Muscle of leg (tissue), 11 donors: Measurements from ENCODE around the gene TRAF6. TPM values are rescaled to one million over a fixed set of nuclear protein-coding genes. Genes with fewer than 3 reads are reported as not detected.

Experiments used
- DNase-seq: peaks from one replicate; pipeline ENCODE4 v3.0.0; 2013
- H3K27ac ChIP-seq: one replicate; pipeline ENCODE4 v1.5.1; 2013; ENCODE audit warnings: mild to moderate bottlenecking, low read length, control low read depth
- H3K27me3 ChIP-seq: one replicate; pipeline ENCODE4 v1.6.1; 2013; ENCODE audit warnings: low read length; ENCODE audit not compliant: control insufficient read depth, insufficient read depth
- H3K36me3 ChIP-seq: one replicate; pipeline ENCODE4 v1.6.1; 2013; ENCODE audit warnings: low read length; ENCODE audit not compliant: control insufficient read depth, insufficient read depth
- H3K4me1 ChIP-seq: one replicate; pipeline ENCODE4 v1.6.1; 2013; ENCODE audit warnings: low read length; ENCODE audit not compliant: control insufficient read depth, insufficient read depth
- H3K4me3 ChIP-seq: one replicate; pipeline ENCODE4 v1.5.1; 2013; ENCODE audit warnings: low read length, control low read depth
- H3K9me3 ChIP-seq: replicated peaks from 2 replicates; pipeline ENCODE4 v1.6.1; 2013; ENCODE audit warnings: low read depth, low read length; ENCODE audit not compliant: control insufficient read depth
- WGBS: methylation state at CpG from one replicate; pipeline ENCODE4 v1.1.5; 2013; ENCODE audit warnings: missing lambda C conversion rate; ENCODE audit not compliant: insufficient coverage; 5-methylcytosine and 5-hydroxymethylcytosine counted together
- polyA plus RNA-seq, 8 donors: library from polyadenylated mRNA; unstranded; fragments of 120-200 nt; gene quantifications; one replicate each; pipeline versions ENCODE4 v1.2.1 to v1.2.3, GENCODE V29; 2013; ENCODE audit warnings: inconsistent platforms in 1 of 8, low replicate concordance in 1 of 8; ENCODE audit not compliant: insufficient read length in 8 of 8, insufficient read depth in 1 of 8
- total RNA-seq: library from RNA; stranded (reverse); fragments of 120-200 nt; gene quantifications from one replicate; pipeline ENCODE4 v1.2.4, GENCODE V29; 2013

TRAF6 gene
- total and polyA plus RNA-seq, 9 donors, result 13.4 to 19.8 (median 16.6) TPM

GRCh38 chr11:36480833-36481232 lies 29.2 kb downstream of the TRAF6 start:
- DNase-seq, result no peak
- H3K36me3 ChIP-seq, result peaks cover 16% of the 10 kb centered on the region
- H3K27me3 ChIP-seq, result no peaks in the 10 kb centered on the region
- no peak overlapping the region for H3K27ac ChIP-seq
- H3K4me3 ChIP-seq, result no peak overlapping the region
- H3K9me3 ChIP-seq, result no peaks in the 10 kb centered on the region
- peaks cover 3% of the 10 kb centered on the region for H3K4me1 ChIP-seq

GRCh38 chr11:36478700-36479329 lies 31.3 kb downstream of the TRAF6 start:
- H3K27me3 ChIP-seq, result no peaks in the 10 kb centered on the region
- peak; percentile 84 for DNase-seq
- no peaks in the 10 kb centered on the region for H3K9me3 ChIP-seq
- WGBS, result no CpG with 5 or more reads among the region's 2 CpGs
- no peak overlapping the region for H3K4me3 ChIP-seq
- H3K4me1 ChIP-seq, result peaks cover 3% of the 10 kb centered on the region
- no peak overlapping the region for H3K27ac ChIP-seq
- H3K36me3 ChIP-seq, result peaks cover 6% of the 10 kb centered on the region

DNA sequence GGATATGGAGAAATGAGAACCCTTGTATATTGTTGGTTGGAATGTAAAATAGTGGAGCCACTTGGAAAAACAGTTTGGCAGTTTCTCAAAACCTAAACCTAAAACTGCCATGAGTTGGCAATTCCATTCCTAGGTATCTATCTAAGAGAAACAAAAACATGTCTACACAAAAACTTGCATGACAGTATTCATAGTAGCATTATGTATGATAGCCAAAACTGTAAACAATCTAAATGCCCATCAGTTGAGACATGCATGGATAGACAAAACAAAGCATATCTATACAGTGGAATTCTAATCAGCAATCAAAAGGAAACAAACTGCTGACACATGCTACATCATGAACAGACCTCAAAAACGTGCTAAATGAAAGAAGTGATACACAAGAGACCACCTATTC lies 34.9 kb downstream of the TRAF6 start:
- Histone ChIP-seq H3K36me3 (no peaks in the 10 kb centered on the region), H3K4me3 (no peak overlapping the region), H3K27me3 (no peaks in the 10 kb centered on the region), H3K27ac (no peak overlapping the region), H3K4me1 (peaks cover 8% of the 10 kb centered on the region), H3K9me3 (no peaks in the 10 kb centered on the region)
- no peak for DNase-seq
- no CpG with 5 or more reads among the region's 1 CpG for WGBS

DNA sequence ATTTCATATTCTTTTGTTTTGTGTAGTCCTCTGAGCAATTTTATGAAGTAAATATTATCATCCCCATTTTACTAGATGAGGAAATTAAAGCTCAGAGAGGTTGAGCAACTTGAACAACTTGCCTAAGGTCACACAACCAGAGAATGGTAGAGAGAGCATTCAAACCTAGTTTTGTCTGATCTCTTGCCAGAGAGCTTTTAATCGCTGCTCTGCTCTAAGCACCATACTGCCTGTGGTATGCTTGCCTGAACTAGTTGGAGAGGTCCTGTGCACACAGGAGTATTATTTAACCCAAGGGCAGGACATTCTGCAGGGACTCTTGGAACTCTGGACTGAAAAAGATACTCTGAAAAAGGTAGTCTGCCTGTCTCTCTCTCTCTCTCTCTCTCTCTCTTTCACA lies 38.5 kb downstream of the TRAF6 start:
- no peak overlapping the region for H3K27ac ChIP-seq
- WGBS, result 86% methylated on average over 1 of the region's 1 CpG
- peaks cover 9% of the 10 kb centered on the region for H3K4me1 ChIP-seq
- no peak for DNase-seq
- H3K27me3 ChIP-seq, result no peaks in the 10 kb centered on the region
- no peaks in the 10 kb centered on the region for H3K9me3 ChIP-seq
- H3K36me3 ChIP-seq, result no peaks in the 10 kb centered on the region
- H3K4me3 ChIP-seq, result no peak overlapping the region

DNA sequence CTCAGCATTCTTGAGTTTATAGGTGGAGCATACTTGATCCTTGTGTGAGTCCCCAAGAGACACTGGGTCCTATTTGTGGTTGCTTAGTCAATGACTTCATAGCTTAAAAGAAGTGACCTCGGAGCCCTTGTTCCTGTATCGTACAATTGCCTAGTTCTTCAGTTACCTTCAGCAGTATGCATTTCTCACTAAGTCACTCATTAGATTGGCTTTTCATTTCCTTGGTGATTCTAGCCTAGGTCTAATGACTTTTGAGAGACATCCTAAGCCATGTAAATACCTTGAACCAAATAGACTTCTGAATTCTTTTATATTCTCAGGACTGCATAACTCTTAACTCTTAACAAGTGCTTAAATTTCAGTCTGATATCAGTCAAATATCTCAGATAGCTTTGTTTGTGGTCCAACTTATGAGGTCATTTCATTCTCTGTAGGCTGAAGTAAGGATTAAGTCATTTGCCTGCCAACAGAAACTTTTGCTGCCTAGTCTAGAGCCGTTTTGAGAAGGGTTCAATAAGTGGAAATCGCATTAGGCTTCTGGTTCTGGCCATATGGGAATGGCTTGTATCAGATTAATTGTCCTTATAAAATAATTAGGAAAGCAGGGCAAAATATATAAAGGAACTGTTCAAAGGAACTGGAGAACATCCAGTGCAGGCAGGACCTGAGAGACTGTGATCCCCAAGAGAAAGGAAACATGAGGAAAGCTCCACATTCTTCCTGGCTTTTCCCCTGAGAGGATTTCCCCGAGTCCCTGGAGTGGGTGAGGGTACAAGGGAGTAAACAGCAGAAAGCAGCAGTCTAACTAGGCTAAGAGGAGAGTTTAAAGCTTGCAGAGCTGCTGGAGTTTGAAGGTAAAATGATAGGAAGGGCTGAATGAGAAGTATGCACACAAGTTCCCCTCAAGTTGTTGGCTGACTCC lies 39.9 kb downstream of the TRAF6 start:
- no peak for DNase-seq
- peaks cover 6% of the 10 kb centered on the region for H3K36me3 ChIP-seq
- H3K27me3 ChIP-seq, result no peaks in the 10 kb centered on the region
- no peaks in the 10 kb centered on the region for H3K9me3 ChIP-seq
- no peak overlapping the region for H3K27ac ChIP-seq
- no peak overlapping the region for H3K4me3 ChIP-seq
- 10% methylated on average over 3 of the region's 5 CpGs for WGBS
- H3K4me1 ChIP-seq, result peaks cover 11% of the 10 kb centered on the region

GRCh38 chr11:36469063-36469462 lies 41.0 kb downstream of the TRAF6 start:
- H3K9me3 ChIP-seq, result no peaks in the 10 kb centered on the region
- WGBS, result no CpG with 5 or more reads among the region's 2 CpGs
- no peaks in the 10 kb centered on the region for H3K27me3 ChIP-seq
- H3K36me3 ChIP-seq, result peaks cover 6% of the 10 kb centered on the region
- H3K4me1 ChIP-seq, result peaks cover 11% of the 10 kb centered on the region
- DNase-seq, result no peak
- H3K27ac ChIP-seq, result no peak overlapping the region
- no peak overlapping the region for H3K4me3 ChIP-seq

- peaks cover 6% of the 10 kb centered on the region for H3K36me3 ChIP-seq
- WGBS, result no CpG with 5 or more reads among the region's 1 CpG
- H3K27ac ChIP-seq, result no peak overlapping the region
- no peak for DNase-seq
- no peaks in the 10 kb centered on the region for H3K27me3 ChIP-seq
- H3K4me3 ChIP-seq, result no peak overlapping the region
- no peaks in the 10 kb centered on the region for H3K9me3 ChIP-seq
- H3K4me1 ChIP-seq, result peaks cover 11% of the 10 kb centered on the region
Observed at GRCh38 chr11:36467916-36468315, 42.2 kb downstream of the TRAF6 start.

- H3K4me3 ChIP-seq, result no peak overlapping the region
- DNase-seq, result no peak
- H3K27me3 ChIP-seq, result no peaks in the 10 kb centered on the region
- H3K36me3 ChIP-seq, result peaks cover 6% of the 10 kb centered on the region
- no peaks in the 10 kb centered on the region for H3K9me3 ChIP-seq
- H3K27ac ChIP-seq, result no peak overlapping the region
- H3K4me1 ChIP-seq, result peaks cover 11% of the 10 kb centered on the region
- WGBS, result 97% methylated on average over 2 of the region's 3 CpGs
Observed at GRCh38 chr11:36467012-36467411, 43.1 kb downstream of the TRAF6 start.

GRCh38 chr11:36465449-36466163 lies 44.5 kb downstream of the TRAF6 start:
- no peaks in the 10 kb centered on the region for H3K27me3 ChIP-seq
- peaks cover 6% of the 10 kb centered on the region for H3K36me3 ChIP-seq
- 20% methylated on average over 1 of the region's 4 CpGs for WGBS
- H3K9me3 ChIP-seq, result no peaks in the 10 kb centered on the region
- no peak overlapping the region for H3K27ac ChIP-seq
- H3K4me3 ChIP-seq, result no peak overlapping the region
- DNase-seq, result peak; percentile 72
- peaks cover 9% of the 10 kb centered on the region for H3K4me1 ChIP-seq

DNA sequence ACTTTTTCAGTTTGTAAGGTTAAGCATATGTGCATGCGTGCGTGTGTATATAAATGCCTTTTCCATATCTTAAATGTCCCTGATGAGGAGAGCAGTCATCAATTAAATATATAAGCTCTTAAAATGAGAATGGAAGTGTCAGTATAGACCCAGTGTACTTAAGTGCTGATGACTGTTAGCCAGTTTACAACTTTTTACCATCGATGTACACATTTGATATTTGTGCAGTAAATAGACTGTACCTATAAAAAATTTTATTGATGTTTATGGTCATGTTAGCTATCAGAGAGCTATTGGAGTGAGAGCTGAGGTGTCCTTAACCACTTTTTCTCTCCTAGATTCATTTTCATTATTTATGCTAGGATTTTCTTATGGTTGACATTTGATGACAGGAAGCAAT lies 45.4 kb downstream of the TRAF6 start:
- Histone ChIP-seq H3K36me3 (peaks cover 8% of the 10 kb centered on the region), H3K4me1 (peaks cover 5% of the 10 kb centered on the region), H3K27me3 (no peaks in the 10 kb centered on the region), H3K27ac (no peak overlapping the region), H3K4me3 (no peak overlapping the region), H3K9me3 (no peaks in the 10 kb centered on the region)
- WGBS, result no CpG with 5 or more reads among the region's 3 CpGs
- no peak for DNase-seq
